Dedifferentiated amniotic fluid mesenchymal stem cell (primary cell): ENCODE results near the gene PARG.
"Not testable (repeated sequence)": the region's sequence is repeated elsewhere in the genome, so short reads cannot be mapped to it uniquely, and the experiment has no call there.

Experiments used
- DNase-seq: peaks from one replicate; pipeline ENCODE4 v3.0.0-alpha.2; 2016; ENCODE audit errors: extremely low spot score

PARG gene

GRCh38 chr10:49830016-49830415, 111.8 kb downstream of the PARG start:
- no peak for DNase-seq

GRCh38 chr10:49827297-49827696, 114.5 kb downstream of the PARG start:
- DNase-seq: no peak

- DNase-seq: no peak
These were observed 122.4 kb downstream of the PARG start for GRCh38 chr10:49819234-49819958.

GRCh38 chr10:49817845-49818244, 124.0 kb downstream of the PARG start:
- no peak for DNase-seq

- no peak for DNase-seq
These were observed 137.8 kb downstream of the PARG start for GRCh38 chr10:49803988-49804387.

GRCh38 chr10:49798275-49798674, 143.6 kb downstream of the PARG start:
- no peak for DNase-seq

GRCh38 chr10:49791100-49791499, 150.7 kb downstream of the PARG start:
- no peak for DNase-seq

- no peak for DNase-seq
These were observed 157.1 kb downstream of the PARG start for GRCh38 chr10:49784681-49785080.

GRCh38 chr10:49783645-49784044, 158.2 kb downstream of the PARG start:
- no peak for DNase-seq

- no peak for DNase-seq
These were observed 160.6 kb downstream of the PARG start for GRCh38 chr10:49781247-49781646.

- no peak for DNase-seq
These were observed 163.6 kb downstream of the PARG start for GRCh38 chr10:49778197-49778596.

GRCh38 chr10:49776851-49777250, 165.0 kb downstream of the PARG start:
- no peak for DNase-seq

- DNase-seq: no peak
These were observed 166.8 kb downstream of the PARG start for GRCh38 chr10:49775014-49775413.

- not testable (repeated sequence) for DNase-seq
These were observed 168.9 kb downstream of the PARG start for GRCh38 chr10:49772944-49773343.

- DNase-seq: not testable (repeated sequence)
These were observed 170.8 kb downstream of the PARG start for GRCh38 chr10:49771046-49771445.

GRCh38 chr10:49769692-49770091, 172.1 kb downstream of the PARG start:
- no peak for DNase-seq

- no peak for DNase-seq
These were observed 173.1 kb downstream of the PARG start for GRCh38 chr10:49768731-49769130.

- DNase-seq: no peak
These were observed 173.5 kb downstream of the PARG start for GRCh38 chr10:49768329-49768728.
